Activated CD4-positive, CD25-positive, alpha-beta regulatory T cell treated with anti-CD3 and anti-CD28 coated beads, Interleukin-2, amount 50 U/mL, for 24 hours (primary cell): Measurements from ENCODE around the gene ADGRA1.

Experiments used
- ATAC-seq, 2 donors: fragments of 150-1000 bp; cut with Tn5 transposase; one replicate each; pipeline ENCODE4 v1.10.0; 2021; ENCODE audit warnings: mild to moderate bottlenecking in 1 of 2, moderate library complexity in 1 of 2

Gene ADGRA1

GRCh38 chr10:133154411-133154810 is 66.7 kb downstream of the ADGRA1 start:
- ATAC-seq, result no peak

- ATAC-seq, result no peak
These were observed 67.5 kb downstream of the ADGRA1 start for GRCh38 chr10:133154996-133155778.

GRCh38 chr10:133156674-133157579 is 69.2 kb downstream of the ADGRA1 start:
- ATAC-seq, result no peak

- no peak for ATAC-seq
These were observed 70.1 kb downstream of the ADGRA1 start for GRCh38 chr10:133157662-133158436.

- ATAC-seq, result no peak
These were observed 70.7 kb downstream of the ADGRA1 start for GRCh38 chr10:133158437-133158755.

GRCh38 chr10:133158756-133159610 is 71.3 kb downstream of the ADGRA1 start:
- ATAC-seq, result no peak

GRCh38 chr10:133159611-133159949 is 71.9 kb downstream of the ADGRA1 start:
- ATAC-seq, result no peak

- ATAC-seq, result peak in 1 of 2 donors; percentile 33
These were observed 72.5 kb downstream of the ADGRA1 start, which contains the start of gene KNDC1 for GRCh38 chr10:133159950-133160825. Gene KNDC1 (plus strand): TSS chr10:133160219. CDS start chr10:133160468, 249 bp downstream.

GRCh38 chr10:133160826-133161471 is 73.2 kb downstream of the ADGRA1 start:
- no peak for ATAC-seq

- ATAC-seq, result no peak
These were observed 73.9 kb downstream of the ADGRA1 start for GRCh38 chr10:133161486-133162109.

- ATAC-seq, result no peak
These were observed 74.6 kb downstream of the ADGRA1 start for GRCh38 chr10:133162178-133162909.

GRCh38 chr10:133162910-133163856 is 75.5 kb downstream of the ADGRA1 start:
- no peak for ATAC-seq

- no peak for ATAC-seq
These were observed 76.4 kb downstream of the ADGRA1 start for GRCh38 chr10:133163889-133164815.

- no peak for ATAC-seq
These were observed 77.3 kb downstream of the ADGRA1 start for GRCh38 chr10:133164816-133165555.

- ATAC-seq, result no peak
These were observed 78.1 kb downstream of the ADGRA1 start for GRCh38 chr10:133165556-133166503.
